Measurements from ENCODE around the gene SMAD3.

SMAD3 gene

GRCh38 chr15:67036775-67037555 is 28.4 kb upstream of the SMAD3 start:
- no peak for DNase-seq (ENCODE audit: low read depth)

- DNase-seq (ENCODE audit: low read depth) = no peak
These were observed 27.7 kb upstream of the SMAD3 start for GRCh38 chr15:67037694-67038093.

- no peak for DNase-seq (ENCODE audit: low read depth)
These were observed 26.7 kb upstream of the SMAD3 start for GRCh38 chr15:67038736-67039135.

- DNase-seq (ENCODE audit: low read depth) = no peak
These were observed 25.9 kb upstream of the SMAD3 start for GRCh38 chr15:67039384-67040075.

- DNase-seq (ENCODE audit: low read depth) = no peak
These were observed 25.1 kb upstream of the SMAD3 start for GRCh38 chr15:67040277-67040676.

- DNase-seq (ENCODE audit: low read depth) = no peak
These were observed 22.8 kb upstream of the SMAD3 start for GRCh38 chr15:67042551-67043142.

GRCh38 chr15:67043939-67044771 is 21.2 kb upstream of the SMAD3 start:
- DNase-seq (ENCODE audit: low read depth) = peak; percentile 86

GRCh38 chr15:67047149-67047661 is 18.2 kb upstream of the SMAD3 start:
- DNase-seq (ENCODE audit: low read depth) = no peak

- peak; percentile 75 for DNase-seq (ENCODE audit: low read depth)
These were observed 16.8 kb upstream of the SMAD3 start for GRCh38 chr15:67048281-67049279.

GRCh38 chr15:67049351-67050044 is 15.9 kb upstream of the SMAD3 start:
- DNase-seq (ENCODE audit: low read depth) = peak; percentile 74

GRCh38 chr15:67050062-67050461 is 15.3 kb upstream of the SMAD3 start:
- no peak for DNase-seq (ENCODE audit: low read depth)

GRCh38 chr15:67050522-67051087 is 14.8 kb upstream of the SMAD3 start:
- DNase-seq (ENCODE audit: low read depth) = no peak

GRCh38 chr15:67051088-67052045 is 14.0 kb upstream of the SMAD3 start:
- no peak for DNase-seq (ENCODE audit: low read depth)

GRCh38 chr15:67054676-67055075 is 10.7 kb upstream of the SMAD3 start:
- DNase-seq (ENCODE audit: low read depth) = no peak

GRCh38 chr15:67059127-67059553 is 6.3 kb upstream of the SMAD3 start:
- no peak for DNase-seq (ENCODE audit: low read depth)

GRCh38 chr15:67061811-67062368 is 3.5 kb upstream of the SMAD3 start:
- DNase-seq (ENCODE audit: low read depth) = no peak

- DNase-seq (ENCODE audit: low read depth) = no peak
These were observed 2.9 kb upstream of the SMAD3 start for GRCh38 chr15:67062369-67062985.
